ENCODE measurements around the gene LIMA1. TPM values are rescaled to one million over a fixed set of nuclear protein-coding genes. Genes with fewer than 3 reads are reported as not detected.
"Not testable (repeated sequence)": the region's sequence is repeated elsewhere in the genome, so short reads cannot be mapped to it uniquely, and the experiment has no call there.

The LIMA1 gene
- polyA plus RNA-seq (2013), result 143 and 152 TPM in 2 replicates

GRCh38 chr12:50283229-50283923 lies at the start of gene LIMA1:
Gene LIMA1 (minus strand): TSS chr12:50283520. CDS start chr12:50248751, 34,769 bp downstream.
- H2AFZ ChIP-seq (ENCODE audit: insufficient read depth, low read length, poor library complexity), result peak within 1 kb of the TSS; percentile 69
- peak within 1 kb of the TSS; percentile 93 for H3K4me2 ChIP-seq (ENCODE audit: low read length)
- peak within 1 kb of the TSS; percentile 64 for H3K14ac ChIP-seq (ENCODE audit: low read length)
- H2BK12ac ChIP-seq (ENCODE audit: low read length), result peak within 1 kb of the TSS; percentile 27
- H3K18ac ChIP-seq (ENCODE audit: low read length), result peak within 1 kb of the TSS; percentile 83
- H2BK5ac ChIP-seq (ENCODE audit: low read depth, low read length, poor library complexity), result peak within 1 kb of the TSS; percentile 59
- H3K79me1 ChIP-seq (ENCODE audit: low read length), result peaks cover 5% of the 10 kb centered on the region
- peak within 1 kb of the TSS; percentile 43 for H4K12ac ChIP-seq (ENCODE audit: low read depth, low read length)
- H3K4me3 ChIP-seq (ENCODE audit: low read depth, low read length), result peak within 1 kb of the TSS; percentile 82
- H3K9me3 ChIP-seq (ENCODE audit: insufficient read depth, low read depth, low read length), result no peaks in the 10 kb centered on the region
- no CpG with 5 or more reads among the region's 52 CpGs for WGBS (ENCODE audit: extremely low coverage, insufficient coverage, insufficient read length)
- no peaks in the 10 kb centered on the region for H3K36me3 ChIP-seq (ENCODE audit: control insufficient read depth in 1 of 2, insufficient read depth in 2 of 2, low read length in 2 of 2)
- peak within 1 kb of the TSS; percentile 39 for H2BK120ac ChIP-seq (ENCODE audit: insufficient read depth, low read length, poor library complexity)
- H3K79me2 ChIP-seq (ENCODE audit: control insufficient read depth, insufficient read depth, low read length, poor library complexity), result peaks cover 2% of the 10 kb centered on the region
- H3K23ac ChIP-seq (ENCODE audit: low read length), result no peak within 1 kb of the TSS
- peak within 1 kb of the TSS; percentile 87 for H4K8ac ChIP-seq (ENCODE audit: low read depth, low read length)
- peak within 1 kb of the TSS; percentile 25 for H3K4ac ChIP-seq (ENCODE audit: low read depth, low read length)
- DNase-seq, result peak; percentile 95 to 96
- H3K9ac ChIP-seq (ENCODE audit: low read length), result peak within 1 kb of the TSS; percentile 28
- H3K4me1 ChIP-seq (ENCODE audit: control insufficient read depth in 1 of 2, insufficient read depth in 2 of 2, low read length in 2 of 2), result peaks cover 4 to 6% of the 10 kb centered on the region in 2 experiments
- peak within 1 kb of the TSS; percentile 67 for H2AK5ac ChIP-seq (ENCODE audit: low read length)
- peak within 1 kb of the TSS; percentile 74 for H4K91ac ChIP-seq (ENCODE audit: low read depth, low read length)
- H3K27me3 ChIP-seq (ENCODE audit: insufficient read depth, low read length), result no peaks in the 10 kb centered on the region
- H3K27ac ChIP-seq (ENCODE audit: low read depth, low read length), result peak within 1 kb of the TSS; percentile 46

GRCh38 chr12:50331745-50332144 lies 48.4 kb upstream of the LIMA1 start:
- Histone ChIP-seq H3K14ac (ENCODE audit: low read length) (no peak overlapping the region), H3K23ac (ENCODE audit: low read length) (no peak overlapping the region), H3K79me2 (ENCODE audit: control insufficient read depth, insufficient read depth, low read length, poor library complexity) (no peaks in the 10 kb centered on the region), H2AFZ (ENCODE audit: insufficient read depth, low read length, poor library complexity) (no peak overlapping the region), H2BK5ac (ENCODE audit: low read depth, low read length, poor library complexity) (no peak overlapping the region), H3K36me3 (ENCODE audit: control insufficient read depth in 1 of 2, insufficient read depth in 2 of 2, low read length in 2 of 2) (no peaks in the 10 kb centered on the region), H4K12ac (ENCODE audit: low read depth, low read length) (no peak overlapping the region), H2AK5ac (ENCODE audit: low read length) (no peak overlapping the region), H4K8ac (ENCODE audit: low read depth, low read length) (no peak overlapping the region), H3K9ac (ENCODE audit: low read length) (no peak overlapping the region), H3K79me1 (ENCODE audit: low read length) (no peaks in the 10 kb centered on the region), H3K4me2 (ENCODE audit: low read length) (no peak overlapping the region), H3K4ac (ENCODE audit: low read depth, low read length) (no peak overlapping the region), H3K4me1 (ENCODE audit: control insufficient read depth in 1 of 2, insufficient read depth in 2 of 2, low read length in 2 of 2) (no peaks in the 10 kb centered on the region), H3K27me3 (ENCODE audit: insufficient read depth, low read length) (no peaks in the 10 kb centered on the region), H3K27ac (ENCODE audit: low read depth, low read length) (no peak overlapping the region), H3K18ac (ENCODE audit: low read length) (no peak overlapping the region), H3K9me3 (ENCODE audit: insufficient read depth, low read depth, low read length) (no peaks in the 10 kb centered on the region), H3K4me3 (ENCODE audit: low read depth, low read length) (no peak overlapping the region), H4K91ac (ENCODE audit: low read depth, low read length) (no peak overlapping the region), H2BK12ac (ENCODE audit: low read length) (no peak overlapping the region), H2BK120ac (ENCODE audit: insufficient read depth, low read length, poor library complexity) (no peak overlapping the region)
- no peak for DNase-seq
- no CpG with 5 or more reads among the region's 1 CpG for WGBS (ENCODE audit: extremely low coverage, insufficient coverage, insufficient read length)

- not testable (repeated sequence) for H4K8ac ChIP-seq (ENCODE audit: low read depth, low read length); H3K27ac ChIP-seq (ENCODE audit: low read depth, low read length); H3K79me2 ChIP-seq (ENCODE audit: control insufficient read depth, insufficient read depth, low read length, poor library complexity); H3K4ac ChIP-seq (ENCODE audit: low read depth, low read length); H3K18ac ChIP-seq (ENCODE audit: low read length); H3K9ac ChIP-seq (ENCODE audit: low read length); H3K14ac ChIP-seq (ENCODE audit: low read length); DNase-seq; H3K9me3 ChIP-seq (ENCODE audit: insufficient read depth, low read depth, low read length); H3K79me1 ChIP-seq (ENCODE audit: low read length); H3K4me3 ChIP-seq (ENCODE audit: low read depth, low read length); H3K36me3 ChIP-seq (ENCODE audit: control insufficient read depth in 1 of 2, insufficient read depth in 2 of 2, low read length in 2 of 2); H4K91ac ChIP-seq (ENCODE audit: low read depth, low read length); H2AK5ac ChIP-seq (ENCODE audit: low read length); H3K4me2 ChIP-seq (ENCODE audit: low read length); H2BK5ac ChIP-seq (ENCODE audit: low read depth, low read length, poor library complexity); H4K12ac ChIP-seq (ENCODE audit: low read depth, low read length); H2BK120ac ChIP-seq (ENCODE audit: insufficient read depth, low read length, poor library complexity); H2BK12ac ChIP-seq (ENCODE audit: low read length); H3K27me3 ChIP-seq (ENCODE audit: insufficient read depth, low read length); H3K23ac ChIP-seq (ENCODE audit: low read length); H2AFZ ChIP-seq (ENCODE audit: insufficient read depth, low read length, poor library complexity); H3K4me1 ChIP-seq (ENCODE audit: control insufficient read depth in 1 of 2, insufficient read depth in 2 of 2, low read length in 2 of 2)
- WGBS (ENCODE audit: extremely low coverage, insufficient coverage, insufficient read length), result no CpG with 5 or more reads among the region's 5 CpGs
These were observed 45.3 kb upstream of the LIMA1 start for GRCh38 chr12:50328664-50329063.

- Histone ChIP-seq H3K79me1 (ENCODE audit: low read length) (no peaks in the 10 kb centered on the region), H3K23ac (ENCODE audit: low read length) (no peak overlapping the region), H2AFZ (ENCODE audit: insufficient read depth, low read length, poor library complexity) (no peak overlapping the region), H3K79me2 (ENCODE audit: control insufficient read depth, insufficient read depth, low read length, poor library complexity) (no peaks in the 10 kb centered on the region), H3K14ac (ENCODE audit: low read length) (no peak overlapping the region), H3K4me3 (ENCODE audit: low read depth, low read length) (no peak overlapping the region), H4K91ac (ENCODE audit: low read depth, low read length) (no peak overlapping the region), H3K27ac (ENCODE audit: low read depth, low read length) (no peak overlapping the region), H3K9me3 (ENCODE audit: insufficient read depth, low read depth, low read length) (peaks cover 4% of the 10 kb centered on the region), H3K36me3 (ENCODE audit: control insufficient read depth in 1 of 2, insufficient read depth in 2 of 2, low read length in 2 of 2) (no peaks in the 10 kb centered on the region), H3K4me1 (ENCODE audit: control insufficient read depth in 1 of 2, insufficient read depth in 2 of 2, low read length in 2 of 2) (no peaks in the 10 kb centered on the region), H4K8ac (ENCODE audit: low read depth, low read length) (no peak overlapping the region), H2AK5ac (ENCODE audit: low read length) (no peak overlapping the region), H4K12ac (ENCODE audit: low read depth, low read length) (no peak overlapping the region), H3K27me3 (ENCODE audit: insufficient read depth, low read length) (no peaks in the 10 kb centered on the region), H2BK12ac (ENCODE audit: low read length) (no peak overlapping the region), H3K9ac (ENCODE audit: low read length) (no peak overlapping the region), H2BK120ac (ENCODE audit: insufficient read depth, low read length, poor library complexity) (no peak overlapping the region), H2BK5ac (ENCODE audit: low read depth, low read length, poor library complexity) (no peak overlapping the region), H3K4me2 (ENCODE audit: low read length) (no peak overlapping the region), H3K18ac (ENCODE audit: low read length) (no peak overlapping the region), H3K4ac (ENCODE audit: low read depth, low read length) (no peak overlapping the region)
- no peak for DNase-seq
- WGBS (ENCODE audit: extremely low coverage, insufficient coverage, insufficient read length), result no CpG with 5 or more reads among the region's 4 CpGs
These were observed 43.4 kb upstream of the LIMA1 start for GRCh38 chr12:50326590-50327284.
